Endothelial cell of umbilical vein (primary cell): ENCODE measurements around the gene SAFB. TPM values are rescaled to one million over a fixed set of nuclear protein-coding genes. Genes with fewer than 3 reads are reported as not detected.

Experiments used
- BruUV-seq: library from RNA; stranded (reverse); fragments of 400-500 nt; replicated peaks from 2 replicates; lab custom pipeline; 2021; lab: Mats Ljungman, UMichigan
- CTCF ChIA-PET: fragments of 300-600, 350-600 bp; sonication (Branson Sonifier 250); formaldehyde crosslinking; loops from one replicate; lab custom pipeline; 2021; ENCODE audit warnings: antibody characterized with exemption, inconsistent platforms; lab: Charles Lee
- POLR2A ChIA-PET: fragments of 300-600, 350-600 bp; sonication (Branson Sonifier 250); formaldehyde crosslinking; loops from one replicate; lab custom pipeline; 2021; ENCODE audit warnings: antibody characterized with exemption, inconsistent platforms; lab: Charles Lee
- DNase-seq: peaks from one replicate; pipeline ENCODE4 v3.0.0-alpha.2; 2011; ENCODE audit warnings: low read depth, low spot score
- FAIRE-seq: peaks from 2 replicates; lab custom pipeline; 2011; peaks lifted over from hg19 to GRCh38; lab: Jason Lieb, UNC
- H2AFZ ChIP-seq: 2 replicates; pipeline ENCODE4 v1.6.0; 2012; ENCODE audit warnings: low read depth, low read length, control low read depth, inconsistent platforms
- H3K27ac ChIP-seq: 2 replicates; pipeline ENCODE4 v1.5.1; 2011; ENCODE audit warnings: low read depth, mild to moderate bottlenecking, control low read depth, low read length, moderate library complexity; ENCODE audit not compliant: insufficient read depth
- H3K27me3 ChIP-seq, 2 experiments: 2 replicates each; pipeline versions ENCODE4 v1.6.0 to v1.6.1; 2011; ENCODE audit warnings: low read length in 2 of 2, mixed read lengths in 1 of 2; ENCODE audit not compliant: control insufficient read depth in 2 of 2, insufficient read depth in 2 of 2
- H3K36me3 ChIP-seq, 2 experiments: 2 replicates in 1 of 2; 3 replicates in 1 of 2; pipeline ENCODE4 v1.5.1; 2011; ENCODE audit warnings: low read length in 2 of 2, mild to moderate bottlenecking in 1 of 2, moderate library complexity in 1 of 2; ENCODE audit not compliant: control insufficient read depth in 2 of 2, insufficient read depth in 2 of 2; ENCODE audit errors: extremely low read depth in 1 of 2
- H3K4me1 ChIP-seq: 3 replicates; pipeline ENCODE4 v1.5.1; 2011; ENCODE audit warnings: mild to moderate bottlenecking, low read length; ENCODE audit not compliant: control insufficient read depth, insufficient read depth; ENCODE audit errors: extremely low read depth
- H3K4me2 ChIP-seq: 2 replicates; pipeline ENCODE4 v1.6.1; 2011; ENCODE audit warnings: low read length, control low read depth, mixed read lengths; ENCODE audit not compliant: insufficient read depth
- H3K4me3 ChIP-seq, 3 experiments: fragments of 200-600 bp in 1 of 3; sonication (generic), shearing (Covaris generic) in 1 of 3; replicated peaks in 1 of 3; 2 replicates each; pipeline ENCODE4 v1.5.1; 2011 to 2016; ENCODE audit warnings: control low read depth in 3 of 3, low read length in 3 of 3, mild to moderate bottlenecking in 2 of 3, inconsistent platforms in 1 of 3, low read depth in 1 of 3, moderate library complexity in 1 of 3; ENCODE audit not compliant: insufficient read depth in 1 of 3
- H3K79me2 ChIP-seq: 2 replicates; pipeline ENCODE4 v1.6.0; 2012; ENCODE audit warnings: low read length, inconsistent platforms; ENCODE audit not compliant: control insufficient read depth, insufficient read depth
- H3K9ac ChIP-seq: replicated peaks from 2 replicates; pipeline ENCODE3; 2011; ENCODE audit warnings: low read length, control low read depth; ENCODE audit not compliant: insufficient read depth; ENCODE audit errors: extremely low read depth
- H3K9me1 ChIP-seq: replicated peaks from 3 replicates; pipeline ENCODE4 v1.6.0; 2011; ENCODE audit warnings: mild to moderate bottlenecking, low read length; ENCODE audit not compliant: control insufficient read depth, insufficient read depth; ENCODE audit errors: extremely low read depth
- H3K9me3 ChIP-seq: replicated peaks from 2 replicates; pipeline ENCODE4 v1.5.1; 2012; ENCODE audit warnings: low read length, inconsistent platforms; ENCODE audit not compliant: control insufficient read depth, insufficient read depth
- H4K20me1 ChIP-seq: replicated peaks from 2 replicates; pipeline ENCODE3; 2011; ENCODE audit warnings: mild to moderate bottlenecking, low read length; ENCODE audit not compliant: control insufficient read depth, insufficient read depth; ENCODE audit errors: extremely low read depth
- EZH2 ChIP-seq: IDR thresholded peaks from 2 replicates; pipeline ENCODE4 v1.6.1; 2012; ENCODE audit warnings: borderline replicate concordance, low read depth, mild to moderate bottlenecking, moderate library complexity, low read length, inconsistent platforms; ENCODE audit not compliant: severe bottlenecking
- FOS ChIP-seq: IDR thresholded peaks from 2 replicates; pipeline ENCODE4 v1.6.1; 2011; ENCODE audit warnings: mild to moderate bottlenecking, low read length, moderate library complexity, borderline replicate concordance; ENCODE audit not compliant: insufficient read depth
- GATA2 ChIP-seq: IDR thresholded peaks from 2 replicates; pipeline ENCODE4 v1.7.0; 2011; ENCODE audit warnings: low read depth, mild to moderate bottlenecking, moderate library complexity, mixed read lengths, low read length; ENCODE audit not compliant: insufficient read length, insufficient read depth
- JUN ChIP-seq: IDR thresholded peaks from 2 replicates; pipeline ENCODE4 v1.6.1; 2011; ENCODE audit warnings: borderline replicate concordance, low read depth; ENCODE audit not compliant: insufficient read length, insufficient read depth
- POLR2AphosphoS5 ChIP-seq: IDR thresholded peaks from 2 replicates; pipeline ENCODE4 v1.6.1; 2012; ENCODE audit warnings: low read depth, mild to moderate bottlenecking, control low read depth, low read length, moderate library complexity; ENCODE audit not compliant: insufficient read depth
- dilution Hi-C: fragments of 300-500 bp; cut with MboI; formaldehyde crosslinking; loops from one replicate; pipeline ENCODE4 v1.15.0; 2019; ENCODE audit warnings: low sequenced_read_pairs; ENCODE audit not compliant: extremely low pct_ligation_motif_present
- intact Hi-C: fragments of 100-400 bp; cut with micrococcal nuclease; formaldehyde crosslinking; loops from one replicate; pipeline ENCODE4 v1.10.0; 2022
- polyA plus RNA-seq, 4 experiments: library from polyadenylated mRNA; depleted of rRNA in 3 of 4; stranded (reverse) in 3 of 4; unstranded in 1 of 4; fragments of >200 nt; gene quantifications; 2 replicates each; pipeline versions ENCODE4 v1.2.1 to v1.2.3, GENCODE V29; 2011 to 2012; ENCODE audit warnings: missing spikeins in 1 of 4
- total RNA-seq: library from RNA; stranded (reverse); gene quantifications from 2 replicates; pipeline ENCODE4 v1.2.3, GENCODE V29; 2021
- TF ChIP-seq, protein P1 (sequence below), 2 donors: IDR thresholded peaks; 1 replicate in 1 of 2; 2 replicates in 1 of 2; pipeline ENCODE4 v1.5.1; 2011; ENCODE audit warnings: low read length in 2 of 2, mild to moderate bottlenecking in 2 of 2, moderate library complexity in 2 of 2, control low read depth in 1 of 2, inconsistent platforms in 1 of 2, low read depth in 1 of 2; ENCODE audit not compliant: insufficient read depth in 1 of 2; ENCODE audit errors: extremely low read depth in 1 of 2
- TF ChIP-seq, protein P2 (sequence below): IDR thresholded peaks from 2 replicates; pipeline ENCODE4 v1.6.1; 2011; ENCODE audit not compliant: insufficient read depth, insufficient read length

Gene SAFB
- total and polyA plus RNA-seq, 2 donors (not counting 3 experiments of a cell fraction or from before 2014, with no cell fraction given) = 44.7 to 109 TPM

DNA sequence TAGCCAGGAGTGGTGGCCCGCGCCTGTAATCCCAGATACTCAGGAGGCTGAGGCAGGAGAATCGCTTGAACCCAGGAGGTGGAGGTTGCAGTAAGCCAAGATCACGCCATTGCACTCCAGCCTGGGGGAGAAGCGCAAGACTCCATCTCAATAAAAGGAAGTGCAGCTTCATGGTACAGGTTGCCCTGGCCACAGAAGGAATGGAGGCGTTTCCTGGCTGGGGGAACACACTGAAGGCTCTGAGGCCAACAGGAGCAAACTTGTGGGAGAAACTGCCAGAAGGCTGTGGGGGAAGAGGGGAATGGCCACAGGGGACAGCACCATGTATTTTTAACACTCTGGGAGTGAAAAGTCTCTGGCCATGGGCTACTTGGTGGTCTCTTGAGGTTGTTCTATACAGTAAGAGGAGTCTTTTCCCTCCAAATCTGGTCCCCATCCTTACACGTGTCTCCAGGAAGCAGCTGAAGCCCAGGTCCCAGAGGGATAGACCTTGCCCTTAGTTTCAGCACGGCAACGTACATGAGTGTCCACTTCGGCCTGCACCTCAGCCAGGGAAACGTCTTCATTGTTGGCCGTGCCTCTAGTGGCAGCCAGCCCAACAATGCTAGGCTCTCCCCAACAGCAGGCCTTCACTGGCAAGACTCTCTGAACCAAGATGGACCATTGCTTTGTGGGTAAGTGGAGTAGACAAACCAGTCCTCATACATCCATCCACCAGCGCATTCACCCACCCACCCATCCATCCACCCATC lies 50.0 kb downstream of the SAFB start:
- BruUV-seq = no TSS peak
- Histone ChIP-seq H3K4me3 (no peak overlapping the region), H3K9me1 (no peaks in the 10 kb centered on the region), H2AFZ (no peak overlapping the region), H4K20me1 (no peaks in the 10 kb centered on the region), H3K4me1 (no peaks in the 10 kb centered on the region), H3K79me2 (no peaks in the 10 kb centered on the region), H3K27me3 (no peaks in the 10 kb centered on the region), H3K36me3 (peaks cover 2 to 18% of the 10 kb centered on the region in 2 experiments), H3K9ac (no peak overlapping the region), H3K27ac (no peak overlapping the region), H3K4me2 (no peak overlapping the region), H3K9me3 (no peaks in the 10 kb centered on the region)
- intact Hi-C loops = no loop called here
- DNase-seq (no peak), FAIRE-seq (no peak)
- dilution Hi-C loops = no loop called here
- TF ChIP-seq, protein P1, sequence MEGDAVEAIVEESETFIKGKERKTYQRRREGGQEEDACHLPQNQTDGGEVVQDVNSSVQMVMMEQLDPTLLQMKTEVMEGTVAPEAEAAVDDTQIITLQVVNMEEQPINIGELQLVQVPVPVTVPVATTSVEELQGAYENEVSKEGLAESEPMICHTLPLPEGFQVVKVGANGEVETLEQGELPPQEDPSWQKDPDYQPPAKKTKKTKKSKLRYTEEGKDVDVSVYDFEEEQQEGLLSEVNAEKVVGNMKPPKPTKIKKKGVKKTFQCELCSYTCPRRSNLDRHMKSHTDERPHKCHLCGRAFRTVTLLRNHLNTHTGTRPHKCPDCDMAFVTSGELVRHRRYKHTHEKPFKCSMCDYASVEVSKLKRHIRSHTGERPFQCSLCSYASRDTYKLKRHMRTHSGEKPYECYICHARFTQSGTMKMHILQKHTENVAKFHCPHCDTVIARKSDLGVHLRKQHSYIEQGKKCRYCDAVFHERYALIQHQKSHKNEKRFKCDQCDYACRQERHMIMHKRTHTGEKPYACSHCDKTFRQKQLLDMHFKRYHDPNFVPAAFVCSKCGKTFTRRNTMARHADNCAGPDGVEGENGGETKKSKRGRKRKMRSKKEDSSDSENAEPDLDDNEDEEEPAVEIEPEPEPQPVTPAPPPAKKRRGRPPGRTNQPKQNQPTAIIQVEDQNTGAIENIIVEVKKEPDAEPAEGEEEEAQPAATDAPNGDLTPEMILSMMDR (IDR thresholded peaks at IDR 0.05; ENCODE audit: extremely low read depth in 1 of 2, insufficient read depth in 1 of 2, low read depth in 1 of 2, low read length in 2 of 2) = no peak
- TF ChIP-seq FOS (no peak), JUN (no peak), GATA2 (no peak), POLR2AphosphoS5 (no peak), EZH2 (no peak)
- TF ChIP-seq, protein P2, sequence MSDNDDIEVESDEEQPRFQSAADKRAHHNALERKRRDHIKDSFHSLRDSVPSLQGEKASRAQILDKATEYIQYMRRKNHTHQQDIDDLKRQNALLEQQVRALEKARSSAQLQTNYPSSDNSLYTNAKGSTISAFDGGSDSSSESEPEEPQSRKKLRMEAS = no peak
- POLR2A ChIA-PET = no interaction called here
- CTCF ChIA-PET = no interaction called here
